ENCODE measurements around the gene ZBTB26. TPM values are rescaled to one million over a fixed set of nuclear protein-coding genes. Genes with fewer than 3 reads are reported as not detected.

The ZBTB26 gene
- total and polyA plus RNA-seq, 8 donors: 1.5 to 14.7 (median 6.1) TPM

- no peak for DNase-seq
- H3K4me1 ChIP-seq: peaks cover 15 to 35% (median 32%) of the 10 kb centered on the region in 4 donors
- intact Hi-C loops (cut with DNase I; ENCODE audit: low total_unique reads): no loop called here
- H3K9me3 ChIP-seq: no peaks in the 10 kb centered on the region
- no peak for TF ChIP-seq POLR2AphosphoS5 (IDR thresholded peaks at IDR 0.05)
- no peak for TF ChIP-seq POLR2A (IDR thresholded peaks at IDR 0.05)
- no peak for TF ChIP-seq CTCF (IDR thresholded peaks at IDR 0.05)
- TF ChIP-seq EP300 (IDR thresholded peaks at IDR 0.05): no peak
- H3K36me3 ChIP-seq: peaks cover 6 to 24% (median 23%) of the 10 kb centered on the region in 4 donors
- WGBS, 5 donors: 43 to 60% (median 48%) methylated on average over 1 of the region's 1 CpG
- no peak overlapping the region for H3K4me3 ChIP-seq
- no peaks in the 10 kb centered on the region for H3K27me3 ChIP-seq
- no peak overlapping the region for H3K27ac ChIP-seq
These were observed 5.6 kb upstream of the ZBTB26 start for GRCh38 chr9:122936883-122937282.

GRCh38 chr9:122936464-122936863 lies 5.2 kb upstream of the ZBTB26 start:
- DNase-seq: peak in 1 of 2 donors; percentile 68
- WGBS, 5 donors: 70 to 88% (median 82%) methylated on average over 5 of the region's 5 CpGs
- Histone ChIP-seq H3K36me3 (peaks cover 6 to 24% (median 23%) of the 10 kb centered on the region in 4 donors), H3K4me1 (peaks cover 10 to 31% (median 27%) of the 10 kb centered on the region in 4 donors), H3K27me3 (no peaks in the 10 kb centered on the region), H3K9me3 (no peaks in the 10 kb centered on the region), H3K27ac (no peak overlapping the region), H3K4me3 (no peak overlapping the region)
- TF ChIP-seq POLR2AphosphoS5 (IDR thresholded peaks at IDR 0.05) (no peak), CTCF (IDR thresholded peaks at IDR 0.05) (no peak), EP300 (IDR thresholded peaks at IDR 0.05) (no peak), POLR2A (IDR thresholded peaks at IDR 0.05) (no peak)
- intact Hi-C loops (cut with DNase I; ENCODE audit: low total_unique reads): no loop called here

GRCh38 chr9:122930541-122931225 lies 629 bp downstream of the ZBTB26 start:
- no peak for DNase-seq
- TF ChIP-seq EP300 (IDR thresholded peaks at IDR 0.05) (no peak), POLR2AphosphoS5 (IDR thresholded peaks at IDR 0.05) (no peak), CTCF (IDR thresholded peaks at IDR 0.05) (no peak), POLR2A (IDR thresholded peaks at IDR 0.05) (no peak)
- H3K36me3 ChIP-seq: no peaks in the 10 kb centered on the region
- H3K27ac ChIP-seq: peak overlapping the region; percentile 81 to 87 (median 85)
- intact Hi-C loops (cut with DNase I; ENCODE audit: low total_unique reads): no loop called here
- WGBS, 5 donors: 24 to 46% (median 26%) methylated on average over 7 to 10 of the region's 10 CpGs
- no peaks in the 10 kb centered on the region for H3K27me3 ChIP-seq
- no peaks in the 10 kb centered on the region for H3K9me3 ChIP-seq
- peak overlapping the region; percentile 69 to 94 (median 82) for H3K4me3 ChIP-seq
- H3K4me1 ChIP-seq: peaks cover 16 to 45% (median 37%) of the 10 kb centered on the region in 4 donors

- Histone ChIP-seq H3K4me1 (peaks cover 16 to 45% (median 37%) of the 10 kb centered on the region in 4 donors), H3K9me3 (no peaks in the 10 kb centered on the region), H3K4me3 (no peak overlapping the region), H3K27ac (no peak overlapping the region), H3K27me3 (no peaks in the 10 kb centered on the region), H3K36me3 (peaks cover 0 to 4% (median 0%) of the 10 kb centered on the region in 4 donors)
- TF ChIP-seq EP300 (IDR thresholded peaks at IDR 0.05) (no peak), CTCF (IDR thresholded peaks at IDR 0.05) (no peak)
- intact Hi-C loops (cut with DNase I; ENCODE audit: low total_unique reads): no loop called here
- 82 to 95% (median 84%) methylated on average over 1 of the region's 1 CpG for WGBS, 5 donors
- no peak for DNase-seq
These were observed 1.4 kb downstream of the ZBTB26 start for GRCh38 chr9:122929796-122930354.
